DOHH2 (cell line): ENCODE measurements around the gene MAOA.

ENCODE experiments used
- H3F3A ChIP-seq: fragments of 200-600 bp; sonication (generic), shearing (Covaris generic); 2 replicates; pipeline ENCODE4 v1.6.0; 2016; ENCODE audit warnings: antibody characterized with exemption, mild to moderate bottlenecking; ENCODE audit not compliant: control insufficient read depth, insufficient read depth
- H3K27ac ChIP-seq: fragments of 200-600 bp; sonication (generic); 2 replicates; pipeline ENCODE4 v1.5.1; 2014; ENCODE audit warnings: low read depth, mild to moderate bottlenecking, low read length, moderate library complexity
- H3K27me3 ChIP-seq: fragments of 200-600 bp; sonication (generic); 2 replicates; pipeline ENCODE4 v1.6.1; 2014; ENCODE audit warnings: mild to moderate bottlenecking, low read length, mixed read lengths; ENCODE audit not compliant: control insufficient read depth
- H3K36me3 ChIP-seq: fragments of 200-600 bp; sonication (generic); 2 replicates; pipeline ENCODE4 v1.6.1; 2014; ENCODE audit warnings: mild to moderate bottlenecking, low read length, moderate library complexity, mixed read lengths; ENCODE audit not compliant: control insufficient read depth
- H3K4me1 ChIP-seq: fragments of 200-600 bp; sonication (generic); 2 replicates; pipeline ENCODE4 v1.6.1; 2014; ENCODE audit warnings: mild to moderate bottlenecking, low read length, mixed read lengths; ENCODE audit not compliant: control insufficient read depth
- H3K4me2 ChIP-seq: fragments of 200-600 bp; sonication (generic); 2 replicates; pipeline ENCODE4 v1.6.0; 2014; ENCODE audit warnings: mild to moderate bottlenecking, low read length, moderate library complexity
- H3K4me3 ChIP-seq: fragments of 200-600 bp; sonication (generic); 2 replicates; pipeline ENCODE4 v1.5.1; 2014; ENCODE audit warnings: mild to moderate bottlenecking, low read length, mixed read lengths
- H3K79me2 ChIP-seq: fragments of 200-600 bp; sonication (generic); 2 replicates; pipeline ENCODE4 v1.6.1; 2014; ENCODE audit warnings: mild to moderate bottlenecking, low read length, mixed read lengths; ENCODE audit not compliant: control insufficient read depth
- H3K9me2 ChIP-seq: fragments of 200-600 bp; sonication (generic); replicated peaks from 2 replicates; pipeline ENCODE4 v1.6.1; 2014; ENCODE audit warnings: mild to moderate bottlenecking, low read length, mixed read lengths; ENCODE audit not compliant: control insufficient read depth
- H3K9me3 ChIP-seq: fragments of 200-600 bp; sonication (generic); 2 replicates; pipeline ENCODE4 v1.6.1; 2014; ENCODE audit warnings: antibody characterized with exemption, low read length, mixed read lengths; ENCODE audit not compliant: control insufficient read depth, insufficient read depth
- H4K20me1 ChIP-seq: fragments of 200-600 bp; sonication (generic); 2 replicates; pipeline ENCODE4 v1.6.0; 2014; ENCODE audit warnings: low read depth, mild to moderate bottlenecking, antibody characterized with exemption, low read length, moderate library complexity; ENCODE audit not compliant: control insufficient read depth, insufficient read depth
- EZH2phosphoT487 ChIP-seq: fragments of 200-600 bp; sonication (generic); IDR thresholded peaks from 2 replicates; pipeline ENCODE4 v1.6.1; 2017; ENCODE audit warnings: borderline replicate concordance, mild to moderate bottlenecking, antibody characterized with exemption, low read length, moderate library complexity, mixed read lengths
- TF ChIP-seq, protein P1 (sequence below): fragments of 200-600 bp; sonication (generic); IDR thresholded peaks from one replicate; pipeline ENCODE4 v1.5.1; 2014; ENCODE audit warnings: antibody characterized with exemption, mild to moderate bottlenecking, low read depth, low read length; ENCODE audit not compliant: poor library complexity, severe bottlenecking

Gene MAOA

DNA sequence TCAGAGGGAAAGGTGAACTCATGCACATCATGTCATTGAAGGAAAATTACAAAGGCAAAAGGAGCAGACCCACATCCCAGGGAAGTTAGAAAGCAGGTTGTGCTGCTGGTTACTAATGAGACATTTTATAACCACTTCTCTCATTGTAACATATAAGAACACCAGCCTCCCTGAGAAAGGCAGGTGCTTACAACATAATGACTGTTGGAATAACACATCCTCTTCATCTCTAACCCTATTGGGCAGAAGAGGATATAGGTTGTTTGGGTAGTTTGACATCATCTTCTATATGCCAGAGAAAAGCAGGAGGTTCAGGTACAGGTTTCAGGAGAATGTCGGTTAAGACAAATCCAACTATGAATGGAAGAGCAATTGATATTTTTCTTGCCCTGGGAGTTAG, 77.6 kb downstream of the MAOA start:
- Histone ChIP-seq H3K4me1 (no peaks in the 10 kb centered on the region), H3K4me3 (no peak overlapping the region), H3F3A (no peaks in the 10 kb centered on the region), H3K9me2 (no peaks in the 10 kb centered on the region), H4K20me1 (no peaks in the 10 kb centered on the region), H3K79me2 (no peaks in the 10 kb centered on the region), H3K36me3 (no peaks in the 10 kb centered on the region), H3K27me3 (no peaks in the 10 kb centered on the region), H3K27ac (no peak overlapping the region), H3K4me2 (no peak overlapping the region), H3K9me3 (no peaks in the 10 kb centered on the region)
- TF ChIP-seq EZH2phosphoT487: no peak
- TF ChIP-seq, protein P1, sequence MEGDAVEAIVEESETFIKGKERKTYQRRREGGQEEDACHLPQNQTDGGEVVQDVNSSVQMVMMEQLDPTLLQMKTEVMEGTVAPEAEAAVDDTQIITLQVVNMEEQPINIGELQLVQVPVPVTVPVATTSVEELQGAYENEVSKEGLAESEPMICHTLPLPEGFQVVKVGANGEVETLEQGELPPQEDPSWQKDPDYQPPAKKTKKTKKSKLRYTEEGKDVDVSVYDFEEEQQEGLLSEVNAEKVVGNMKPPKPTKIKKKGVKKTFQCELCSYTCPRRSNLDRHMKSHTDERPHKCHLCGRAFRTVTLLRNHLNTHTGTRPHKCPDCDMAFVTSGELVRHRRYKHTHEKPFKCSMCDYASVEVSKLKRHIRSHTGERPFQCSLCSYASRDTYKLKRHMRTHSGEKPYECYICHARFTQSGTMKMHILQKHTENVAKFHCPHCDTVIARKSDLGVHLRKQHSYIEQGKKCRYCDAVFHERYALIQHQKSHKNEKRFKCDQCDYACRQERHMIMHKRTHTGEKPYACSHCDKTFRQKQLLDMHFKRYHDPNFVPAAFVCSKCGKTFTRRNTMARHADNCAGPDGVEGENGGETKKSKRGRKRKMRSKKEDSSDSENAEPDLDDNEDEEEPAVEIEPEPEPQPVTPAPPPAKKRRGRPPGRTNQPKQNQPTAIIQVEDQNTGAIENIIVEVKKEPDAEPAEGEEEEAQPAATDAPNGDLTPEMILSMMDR: no peak

DNA sequence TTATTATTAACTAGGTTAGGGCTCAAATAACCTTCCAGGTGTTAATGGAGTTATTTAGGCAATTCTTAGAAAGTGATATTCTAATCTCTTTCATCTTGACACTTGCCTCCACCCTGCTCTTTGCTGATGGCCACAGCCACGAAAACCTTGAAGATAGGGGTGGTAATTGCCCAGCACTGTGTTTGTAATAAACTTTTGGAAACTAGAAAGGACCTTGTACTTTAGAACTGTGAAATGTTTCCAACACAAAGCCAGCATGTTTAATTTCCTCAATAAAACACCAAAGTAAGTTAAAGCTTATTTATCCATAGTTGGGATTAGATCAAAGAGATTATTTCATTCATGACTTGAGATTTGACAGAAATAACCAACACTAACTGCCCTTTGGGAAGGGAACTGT, 78.3 kb downstream of the MAOA start:
- H3K9me2 ChIP-seq: no peaks in the 10 kb centered on the region
- H3K4me3 ChIP-seq: no peak overlapping the region
- no peak for TF ChIP-seq EZH2phosphoT487
- TF ChIP-seq, protein P1: no peak
- no peaks in the 10 kb centered on the region for H3K79me2 ChIP-seq
- H3K9me3 ChIP-seq: no peaks in the 10 kb centered on the region
- H3K4me1 ChIP-seq: no peaks in the 10 kb centered on the region
- H3K27ac ChIP-seq: no peak overlapping the region
- H3K27me3 ChIP-seq: no peaks in the 10 kb centered on the region
- H3F3A ChIP-seq: no peaks in the 10 kb centered on the region
- no peaks in the 10 kb centered on the region for H3K36me3 ChIP-seq
- H3K4me2 ChIP-seq: no peak overlapping the region
- H4K20me1 ChIP-seq: no peaks in the 10 kb centered on the region

DNA sequence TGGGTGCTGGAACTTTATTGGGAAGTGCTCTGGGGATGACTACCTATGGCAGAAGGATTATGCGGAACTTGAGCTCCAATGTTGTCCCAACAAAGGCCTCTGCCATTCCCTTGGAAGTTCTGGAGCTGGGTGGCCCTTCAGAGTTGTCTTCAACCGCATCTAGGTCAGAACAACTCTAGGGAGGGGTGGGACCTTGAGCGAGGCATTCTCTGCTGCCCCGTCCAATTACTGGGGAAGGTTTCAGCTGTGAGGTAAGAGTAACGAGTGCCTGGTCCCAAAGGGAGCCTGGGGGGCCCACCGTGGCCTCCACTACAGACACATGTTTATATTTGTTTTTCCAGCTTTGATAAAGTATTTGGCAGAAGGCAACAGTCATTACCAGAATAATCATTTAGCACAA, 79.4 kb downstream of the MAOA start:
- Histone ChIP-seq H3K4me1 (no peaks in the 10 kb centered on the region), H3F3A (no peaks in the 10 kb centered on the region), H3K4me2 (no peak overlapping the region), H3K36me3 (no peaks in the 10 kb centered on the region), H3K9me3 (no peaks in the 10 kb centered on the region), H3K27ac (no peak overlapping the region), H3K9me2 (no peaks in the 10 kb centered on the region), H3K4me3 (no peak overlapping the region), H3K27me3 (no peaks in the 10 kb centered on the region), H4K20me1 (no peaks in the 10 kb centered on the region), H3K79me2 (no peaks in the 10 kb centered on the region)
- TF ChIP-seq, protein P1: no peak
- TF ChIP-seq EZH2phosphoT487: no peak

DNA sequence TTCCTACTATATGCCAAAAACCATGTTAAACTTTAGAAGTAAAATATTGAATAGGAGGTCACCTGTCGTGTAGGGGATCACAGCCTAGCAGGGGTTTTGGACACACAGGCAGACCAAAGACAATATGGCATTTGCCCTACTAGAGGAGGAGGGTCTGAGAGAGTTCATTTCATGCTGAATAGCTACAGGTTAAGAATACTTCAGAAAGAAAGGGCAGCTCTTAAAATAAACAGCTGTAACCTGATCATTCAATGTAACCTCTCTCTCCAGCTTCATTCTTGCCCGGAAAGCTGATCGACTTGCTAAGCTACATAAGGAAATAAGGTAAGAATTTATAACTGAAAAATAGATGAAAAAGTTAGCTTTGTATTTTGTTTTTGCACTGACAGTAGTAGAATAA, 79.9 kb downstream of the MAOA start:
- no peaks in the 10 kb centered on the region for H3K9me2 ChIP-seq
- H3K4me1 ChIP-seq: no peaks in the 10 kb centered on the region
- no peak overlapping the region for H3K4me2 ChIP-seq
- no peaks in the 10 kb centered on the region for H3F3A ChIP-seq
- no peak for TF ChIP-seq EZH2phosphoT487
- TF ChIP-seq, protein P1: no peak
- H3K27ac ChIP-seq: no peak overlapping the region
- H3K9me3 ChIP-seq: no peaks in the 10 kb centered on the region
- no peaks in the 10 kb centered on the region for H3K79me2 ChIP-seq
- H3K4me3 ChIP-seq: no peak overlapping the region
- H4K20me1 ChIP-seq: no peaks in the 10 kb centered on the region
- H3K36me3 ChIP-seq: no peaks in the 10 kb centered on the region
- no peaks in the 10 kb centered on the region for H3K27me3 ChIP-seq
